GM06990 (cell line): ENCODE results near the gene CHST1.

ENCODE experiments used
- DNase-seq: peaks from one replicate; pipeline ENCODE4 v3.0.0-alpha.2; 2011; ENCODE audit not compliant: insufficient read length; ENCODE audit errors: extremely low read depth
- H3K27me3 ChIP-seq: replicated peaks from 2 replicates; pipeline ENCODE4 v1.6.0; 2011; ENCODE audit warnings: low read length; ENCODE audit not compliant: control insufficient read depth, insufficient read depth
- H3K36me3 ChIP-seq: 2 replicates; pipeline ENCODE4 v1.5.1; 2011; ENCODE audit warnings: low read length; ENCODE audit not compliant: control insufficient read depth, insufficient read depth
- H3K4me3 ChIP-seq: replicated peaks from 2 replicates; pipeline ENCODE4 v1.5.1; 2011; ENCODE audit warnings: low read depth, mild to moderate bottlenecking, control low read depth, low read length
- TF ChIP-seq, protein P1 (sequence below): IDR thresholded peaks from 2 replicates; pipeline ENCODE4 v1.5.1; 2011; ENCODE audit warnings: low read length, control low read depth, mild to moderate bottlenecking, inconsistent platforms; ENCODE audit not compliant: insufficient read depth, poor library complexity, severe bottlenecking

CHST1 gene

DNA sequence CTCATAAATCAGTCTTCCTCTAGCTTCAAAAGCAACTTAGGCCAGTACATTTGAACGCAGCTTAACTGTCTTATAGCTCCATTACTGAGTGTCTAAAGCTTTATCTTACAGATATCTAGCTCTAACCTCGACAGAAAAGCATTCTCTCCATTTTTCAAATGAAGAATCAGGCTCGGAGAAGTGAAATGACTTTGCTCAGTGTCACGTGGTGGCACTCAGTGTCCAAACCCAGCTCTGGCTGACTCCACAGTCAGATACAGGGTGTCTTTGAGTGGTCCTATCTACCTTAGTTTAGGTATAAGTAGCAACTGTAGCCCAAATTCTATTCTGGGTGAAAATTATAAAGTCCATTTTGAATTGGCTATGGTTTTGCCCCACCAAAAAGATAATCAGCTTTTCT lies 38.7 kb upstream of the CHST1 start:
- no peak overlapping the region for H3K4me3 ChIP-seq
- TF ChIP-seq, protein P1, sequence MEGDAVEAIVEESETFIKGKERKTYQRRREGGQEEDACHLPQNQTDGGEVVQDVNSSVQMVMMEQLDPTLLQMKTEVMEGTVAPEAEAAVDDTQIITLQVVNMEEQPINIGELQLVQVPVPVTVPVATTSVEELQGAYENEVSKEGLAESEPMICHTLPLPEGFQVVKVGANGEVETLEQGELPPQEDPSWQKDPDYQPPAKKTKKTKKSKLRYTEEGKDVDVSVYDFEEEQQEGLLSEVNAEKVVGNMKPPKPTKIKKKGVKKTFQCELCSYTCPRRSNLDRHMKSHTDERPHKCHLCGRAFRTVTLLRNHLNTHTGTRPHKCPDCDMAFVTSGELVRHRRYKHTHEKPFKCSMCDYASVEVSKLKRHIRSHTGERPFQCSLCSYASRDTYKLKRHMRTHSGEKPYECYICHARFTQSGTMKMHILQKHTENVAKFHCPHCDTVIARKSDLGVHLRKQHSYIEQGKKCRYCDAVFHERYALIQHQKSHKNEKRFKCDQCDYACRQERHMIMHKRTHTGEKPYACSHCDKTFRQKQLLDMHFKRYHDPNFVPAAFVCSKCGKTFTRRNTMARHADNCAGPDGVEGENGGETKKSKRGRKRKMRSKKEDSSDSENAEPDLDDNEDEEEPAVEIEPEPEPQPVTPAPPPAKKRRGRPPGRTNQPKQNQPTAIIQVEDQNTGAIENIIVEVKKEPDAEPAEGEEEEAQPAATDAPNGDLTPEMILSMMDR: no peak
- no peak for DNase-seq

GRCh38 chr11:45702511-45702910 lies 37.1 kb upstream of the CHST1 start:
- TF ChIP-seq, protein P1: no peak
- DNase-seq: no peak
- no peaks in the 10 kb centered on the region for H3K36me3 ChIP-seq
- no peaks in the 10 kb centered on the region; the same call in none of the 2 replicates for H3K27me3 ChIP-seq
- no peak overlapping the region for H3K4me3 ChIP-seq

More for the DNA sequence above, 38.7 kb upstream of the CHST1 start:
- Histone ChIP-seq H3K27me3 (no peaks in the 10 kb centered on the region; the same call in none of the 2 replicates), H3K36me3 (no peaks in the 10 kb centered on the region)

DNA sequence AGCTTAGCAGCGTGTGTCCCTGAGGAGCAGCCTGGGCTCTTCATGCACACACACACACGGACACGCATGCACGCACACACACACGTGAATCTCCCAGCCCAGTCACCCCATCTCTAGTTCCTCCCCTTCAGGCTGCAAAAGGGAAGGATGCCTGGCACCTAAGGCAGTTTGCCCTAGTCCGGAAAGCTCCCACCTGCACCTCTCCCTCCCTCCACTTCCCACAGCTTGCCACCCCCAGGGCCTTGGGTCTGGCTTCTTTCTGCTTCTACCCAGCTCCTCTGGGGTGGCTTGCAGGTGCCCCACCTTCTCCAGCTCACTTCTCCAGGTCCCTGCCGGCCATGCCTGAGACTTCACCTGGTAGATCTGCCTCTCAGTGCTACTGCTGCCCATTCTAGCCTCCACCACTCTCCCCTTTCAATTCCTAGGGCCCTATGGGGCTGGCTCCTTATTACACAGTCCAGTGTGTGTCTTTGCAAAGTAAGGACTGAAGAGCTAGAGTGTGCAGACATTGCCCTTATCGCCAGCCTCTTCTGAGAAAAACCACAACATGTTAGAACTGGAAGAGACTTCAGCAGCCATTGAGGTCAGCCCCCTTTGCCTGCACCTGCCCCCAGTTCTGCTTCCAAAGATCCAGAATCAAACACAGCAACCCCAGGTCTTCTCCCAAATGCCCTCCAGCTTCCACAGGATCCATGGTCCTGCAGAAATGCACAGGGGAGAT lies 33.5 kb upstream of the CHST1 start:
- no peak for DNase-seq
- H3K4me3 ChIP-seq: no peak overlapping the region
- no peaks in the 10 kb centered on the region for H3K36me3 ChIP-seq
- TF ChIP-seq, protein P1: no peak
- no peaks in the 10 kb centered on the region; the same call in 1 of the 2 replicates for H3K27me3 ChIP-seq

GRCh38 chr11:45692808-45693453 lies 27.5 kb upstream of the CHST1 start:
- Histone ChIP-seq H3K4me3 (no peak overlapping the region), H3K36me3 (no peaks in the 10 kb centered on the region), H3K27me3 (no peaks in the 10 kb centered on the region; the same call in 1 of the 2 replicates)
- TF ChIP-seq, protein P1: no peak
- DNase-seq: no peak

DNA sequence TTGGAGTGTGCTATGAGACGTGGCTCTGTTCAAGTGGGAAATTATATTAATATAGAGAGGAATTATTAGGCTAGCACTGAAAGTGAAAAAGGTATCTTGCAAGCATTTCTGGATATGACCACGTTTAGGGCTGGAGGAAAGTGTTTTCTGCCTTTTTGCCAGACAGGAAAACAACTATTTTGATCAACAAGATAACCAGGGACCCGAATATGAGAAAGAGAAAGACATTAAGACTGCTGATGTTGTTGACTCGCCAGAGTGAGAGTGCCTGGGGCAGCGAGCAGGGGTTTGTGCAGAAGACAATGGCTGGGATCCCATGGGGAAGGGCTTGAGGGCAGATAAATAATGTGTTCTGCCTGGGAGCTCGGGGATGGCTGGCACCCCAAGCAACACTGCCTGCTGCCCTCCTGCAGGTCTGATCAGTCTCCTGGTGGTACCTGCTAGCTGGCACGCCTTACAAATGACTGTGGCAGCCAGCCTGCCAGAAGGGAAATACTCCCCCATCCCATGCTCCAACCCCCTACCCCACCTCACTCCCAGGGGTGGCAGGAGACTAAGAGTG lies 23.1 kb upstream of the CHST1 start:
- no peak overlapping the region for H3K4me3 ChIP-seq
- TF ChIP-seq, protein P1: no peak
- no peaks in the 10 kb centered on the region for H3K36me3 ChIP-seq
- no peaks in the 10 kb centered on the region; the same call in 1 of the 2 replicates for H3K27me3 ChIP-seq
- DNase-seq: no peak
